HG03460 (cell line): ENCODE data around the gene STIP1.

Experiments
- ATAC-seq: cut with Tn5 transposase; IDR thresholded peaks from one replicate; pipeline ENCODE4 v1.9.1; 2021; ENCODE audit not compliant: unreplicated experiment

The STIP1 gene

GRCh38 chr11:64248578-64248977, 62.6 kb downstream of the STIP1 start:
- ATAC-seq = no peak

GRCh38 chr11:64249038-64249437, 63.1 kb downstream of the STIP1 start:
- no peak for ATAC-seq

- no peak for ATAC-seq
These were observed 63.8 kb downstream of the STIP1 start for GRCh38 chr11:64249563-64250414.

GRCh38 chr11:64250415-64251015, 64.5 kb downstream of the STIP1 start:
- no peak for ATAC-seq

GRCh38 chr11:64251016-64251752, 65.2 kb downstream of the STIP1 start, which contains the start of gene PLCB3:
PLCB3 (plus strand) TSS chr11:64251530; CDS start chr11:64251650, 120 bp downstream.
- ATAC-seq = peak; percentile 34

GRCh38 chr11:64251753-64252002, 65.7 kb downstream of the STIP1 start:
- no peak for ATAC-seq

GRCh38 chr11:64252003-64252872, 66.3 kb downstream of the STIP1 start:
- no peak for ATAC-seq

- no peak for ATAC-seq
These were observed 67.1 kb downstream of the STIP1 start for GRCh38 chr11:64253043-64253442.

- no peak for ATAC-seq
These were observed 67.5 kb downstream of the STIP1 start for GRCh38 chr11:64253481-64253880.
